Transverse colon (tissue), 3 donors: ENCODE results near the gene PDZD8.

Experiments used
- CTCF ChIP-seq, 5 experiments: fragments of 200-600 bp in 3 of 5; fragments of 450-650 bp in 2 of 5; sonication (generic) in 3 of 5; IDR thresholded peaks; 1 replicate in 2 of 5; 2 replicates in 3 of 5; pipeline ENCODE4 v1.5.1; 2016 to 2017; ENCODE audit warnings: antibody characterized with exemption in 5 of 5, inconsistent platforms in 3 of 5, mild to moderate bottlenecking in 2 of 5, moderate library complexity in 1 of 5
- EP300 ChIP-seq: sonication (generic); formaldehyde crosslinking; IDR thresholded peaks from one replicate; pipeline ENCODE4 v1.6.1; 2017; ENCODE audit warnings: antibody characterized with exemption, low read depth

- TF ChIP-seq CTCF (IDR thresholded peaks at IDR 0.05) (no peak), EP300 (no peak)
Measured at GRCh38 chr10:117351996-117352395, 23.2 kb downstream of the PDZD8 start.
